ENCODE data around the gene GNAI3. TPM values are rescaled to one million over a fixed set of nuclear protein-coding genes. Genes with fewer than 3 reads are reported as not detected.

Gene GNAI3
- total and polyA plus RNA-seq, 2 of the 13 experiments (the other 11 are each of a cell fraction or from before 2014, with no cell fraction given) = 4.3 to 9.0 TPM

GRCh38 chr1:109618661-109619575, 70.5 kb downstream of the GNAI3 start (continued):
- TF ChIP-seq STAT6 (CRISPR knock-in tag; IDR thresholded peaks at IDR 0.05; ENCODE audit: borderline replicate concordance) (peak; percentile 11; the same call in 1 of the 2 replicates), ZNF383 (CRISPR knock-in tag; IDR thresholded peaks at IDR 0.05; ENCODE audit: borderline replicate concordance) (0 out of 2 replicates have a peak, but pooled peaks have one; percentile 40), ZNF276 (CRISPR knock-in tag; IDR thresholded peaks at IDR 0.05; ENCODE audit: low read depth) (no peak), SRY (CRISPR knock-in tag; IDR thresholded peaks at IDR 0.05) (no peak), SIX1 (CRISPR knock-in tag; IDR thresholded peaks at IDR 0.05; ENCODE audit: borderline replicate concordance) (0 out of 2 replicates have a peak, but pooled peaks have one; percentile 56), PHF20 (CRISPR knock-in tag; IDR thresholded peaks at IDR 0.05) (no peak), AHDC1 (CRISPR knock-in tag; IDR thresholded peaks at IDR 0.05; ENCODE audit: borderline replicate concordance) (peak; percentile 74; the same call in 1 of the 2 replicates), NFAT5 (CRISPR knock-in tag; IDR thresholded peaks at IDR 0.05) (no peak), ZNF614 (CRISPR knock-in tag; IDR thresholded peaks at IDR 0.05; ENCODE audit: borderline replicate concordance) (0 out of 2 replicates have a peak, but pooled peaks have one; percentile 11)
